HG02970 (cell line): ENCODE results near the gene DNM2.

Experiments used
- ATAC-seq: cut with Tn5 transposase; IDR thresholded peaks from one replicate; pipeline ENCODE4 v1.9.1; 2021; ENCODE audit warnings: mild to moderate bottlenecking, moderate library complexity, moderate number of reproducible peaks; ENCODE audit not compliant: unreplicated experiment, low FRiP score

The DNM2 gene

GRCh38 chr19:10768936-10769335, 51.1 kb downstream of the DNM2 start:
- ATAC-seq, result no peak

GRCh38 chr19:10769533-10770491, 51.9 kb downstream of the DNM2 start:
- ATAC-seq, result no peak

- ATAC-seq, result no peak
These were observed 56.1 kb downstream of the DNM2 start for GRCh38 chr19:10773969-10774368.

GRCh38 chr19:10774893-10775292, 57.0 kb downstream of the DNM2 start:
- ATAC-seq, result no peak

GRCh38 chr19:10776900-10777650, 59.2 kb downstream of the DNM2 start:
- no peak for ATAC-seq

- ATAC-seq, result no peak
These were observed 62.5 kb downstream of the DNM2 start for GRCh38 chr19:10780368-10780767.

GRCh38 chr19:10782795-10783194, 64.9 kb downstream of the DNM2 start:
- no peak for ATAC-seq

GRCh38 chr19:10784257-10784656, 66.4 kb downstream of the DNM2 start:
- no peak for ATAC-seq

GRCh38 chr19:10788146-10788545, 70.3 kb downstream of the DNM2 start:
- ATAC-seq, result no peak

- ATAC-seq, result no peak
These were observed 72.0 kb downstream of the DNM2 start for GRCh38 chr19:10789866-10790265.

GRCh38 chr19:10796653-10797052, 78.8 kb downstream of the DNM2 start:
- no peak for ATAC-seq

GRCh38 chr19:10797078-10797477, 79.2 kb downstream of the DNM2 start:
- ATAC-seq, result no peak

- no peak for ATAC-seq
These were observed 79.8 kb downstream of the DNM2 start for GRCh38 chr19:10797541-10798256.

- ATAC-seq, result no peak
These were observed 82.6 kb downstream of the DNM2 start for GRCh38 chr19:10800488-10800887.

- ATAC-seq, result no peak
These were observed 84.6 kb downstream of the DNM2 start for GRCh38 chr19:10802479-10802878.

- ATAC-seq, result no peak
These were observed 85.4 kb downstream of the DNM2 start for GRCh38 chr19:10803252-10803651.

GRCh38 chr19:10805065-10805757, 87.3 kb downstream of the DNM2 start:
- ATAC-seq, result no peak

- no peak for ATAC-seq
These were observed 87.9 kb downstream of the DNM2 start for GRCh38 chr19:10805758-10806247.

GRCh38 chr19:10808937-10809649, 91.2 kb downstream of the DNM2 start:
- no peak for ATAC-seq
